K562 (cell line): ENCODE data around the gene B2M. TPM values are rescaled to one million over a fixed set of nuclear protein-coding genes. Genes with fewer than 3 reads are reported as not detected.

Experiments
- AFF1 ChIP-seq, 2 experiments: fragments of 450-650 bp; IDR thresholded peaks; 2 replicates each; pipeline ENCODE4 v1.6.1; 2018; ENCODE audit warnings: mild to moderate bottlenecking in 2 of 2, low read depth in 1 of 2; ENCODE audit not compliant: partially characterized antibody in 2 of 2
- CBFA2T3 ChIP-seq: fragments of 450-650 bp; IDR thresholded peaks from 2 replicates; pipeline ENCODE4 v1.6.1; 2017
- CC2D1A ChIP-seq: fragments of 450-650 bp; IDR thresholded peaks from 2 replicates; pipeline ENCODE4 v1.6.1; 2017; ENCODE audit warnings: mild to moderate bottlenecking
- CREB3L1 ChIP-seq: fragments of 450-650 bp; IDR thresholded peaks from 2 replicates; pipeline ENCODE4 v1.6.1; 2014; ENCODE audit warnings: low read depth, mild to moderate bottlenecking, moderate library complexity, borderline replicate concordance
- CSDE1 ChIP-seq, 2 experiments: fragments of 450-650 bp; IDR thresholded peaks; 2 replicates each; pipeline ENCODE4 v1.6.1; 2016; ENCODE audit warnings: mild to moderate bottlenecking in 1 of 2
- DPF2 ChIP-seq: fragments of 450-650 bp; IDR thresholded peaks from 2 replicates; pipeline ENCODE4 v1.6.1; 2016
- FOXA3 ChIP-seq, 2 experiments: fragments of 450-650 bp in 1 of 2; sonication (generic) in 1 of 2; formaldehyde crosslinking; IDR thresholded peaks in 1 of 2; conservative IDR thresholded peaks in 1 of 2; 2 replicates each; pipeline versions ENCODE4 v1.4.0 to v1.8.0; 2020 to 2022; ENCODE audit warnings: mild to moderate bottlenecking in 2 of 2, missing genetic modification reagents in 1 of 2
- NCOA1 ChIP-seq: fragments of 450-650 bp; IDR thresholded peaks from 2 replicates; pipeline ENCODE4 v1.6.1; 2016; ENCODE audit warnings: low read depth
- PHF8 ChIP-seq: fragments of 200-600 bp; sonication (generic); IDR thresholded peaks from 2 replicates; pipeline ENCODE4 v1.6.1; 2012; ENCODE audit warnings: mixed run types, mild to moderate bottlenecking, inconsistent platforms, low read length, moderate library complexity, borderline replicate concordance
- PML ChIP-seq: IDR thresholded peaks from 2 replicates; pipeline ENCODE4 v1.6.1; 2012; ENCODE audit warnings: low read length, inconsistent platforms
- SMARCA4 ChIP-seq: fragments of 450-650 bp; IDR thresholded peaks from 2 replicates; pipeline ENCODE4 v1.6.1; 2016
- polyA plus RNA-seq, 8 experiments: library from polyadenylated mRNA; depleted of rRNA in 4 of 8; stranded (reverse) in 5 of 8; unstranded in 3 of 8; fragments of >200 nt; fragmentation: Nextera tagmentation in 2 of 8; fragmentation: Illumina TruSeq in 1 of 8; extraction: Ambion mirVana in 2 of 8; extraction: Trizol in 1 of 8; gene quantifications; 2 replicates each; pipeline versions ENCODE4 v1.2.1 to v1.2.3, GENCODE V29; 2011 to 2014; ENCODE audit warnings: inconsistent platforms in 1 of 8, missing spikeins in 1 of 8
- total RNA-seq, 7 experiments: library from RNA; depleted of rRNA in 6 of 7; stranded (reverse); fragments of >200 nt in 6 of 7; fragmentation: Illumina TruSeq in 2 of 7; extraction: Trizol in 2 of 7; gene quantifications; 2 replicates each; pipeline versions ENCODE4 v1.2.1 to v1.2.3, GENCODE V29; 2011 to 2021; ENCODE audit warnings: low replicate concordance in 1 of 7

The B2M gene
- total and polyA plus RNA-seq, 9 of the 15 experiments (the other 6 are each of a cell fraction or from before 2014, with no cell fraction given) = 460 to 3,138 (median 1,032) TPM

- TF ChIP-seq CREB3L1 (peak; percentile 87), CSDE1 (IDR thresholded peaks at IDR 0.05) (0 out of 4 replicates have a peak, but pooled peaks of 1 of the 2 experiments have one; percentile 13), CBFA2T3 (peak; percentile 89), FOXA3 (CRISPR knock-in tag; conservative IDR thresholded peaks at IDR 0.05 in 1 of 2, IDR thresholded peaks at IDR 0.05 in 1 of 2) (peak; percentile 96 to 99), PHF8 (peak; percentile 22; the same call in 1 of the 2 replicates), SMARCA4 (peak; percentile 55), PML (0 out of 2 replicates have a peak, but pooled peaks have one; percentile 27), AFF1 (IDR thresholded peaks at IDR 0.05; ENCODE audit: low read depth in 1 of 2, partially characterized antibody in 2 of 2) (peak in 1 of 2 experiments; percentile 59), CC2D1A (peak; percentile 52; the same call in 1 of the 2 replicates), DPF2 (peak; percentile 50; the same call in 1 of the 2 replicates), NCOA1 (peak; percentile 64; the same call in 1 of the 2 replicates)
Measured at GRCh38 chr15:44682809-44683682, 28.3 kb upstream of the B2M start (continued).
